HepG2 (cell line): ENCODE measurements around the gene RSL1D1. TPM values are rescaled to one million over a fixed set of nuclear protein-coding genes. Genes with fewer than 3 reads are reported as not detected.

Experiments
- BCL6 ChIP-seq: IDR thresholded peaks from 2 replicates; pipeline ENCODE4 v1.6.1; 2016; ENCODE audit warnings: missing genetic modification reagents, missing compliant biosample characterization
- BHLHE40 ChIP-seq: IDR thresholded peaks from 2 replicates; pipeline ENCODE4 v1.6.1; 2011; ENCODE audit warnings: low read length, improper control_type of control experiment
- HOXA9 ChIP-seq: sonication (generic); formaldehyde crosslinking; IDR thresholded peaks from 2 replicates; pipeline ENCODE4 v1.8.1; 2022; ENCODE audit warnings: missing genetic modification reagents, mild to moderate bottlenecking, moderate library complexity, borderline replicate concordance
- MIER2 ChIP-seq: IDR thresholded peaks from 2 replicates; pipeline ENCODE4 v1.6.1; 2016; ENCODE audit warnings: missing biosample characterization, missing genetic modification reagents
- SOX13 ChIP-seq, 3 experiments: fragments of 450-650 bp in 1 of 3; sonication (generic) in 1 of 3; formaldehyde crosslinking in 1 of 3; IDR thresholded peaks in 2 of 3; conservative IDR thresholded peaks in 1 of 3; 2 replicates each; pipeline versions ENCODE4 v1.5.0 to v1.6.1; 2016 to 2020; ENCODE audit warnings: antibody characterized with exemption in 1 of 3, mild to moderate bottlenecking in 1 of 3, missing compliant biosample characterization in 1 of 3, missing genetic modification reagents in 1 of 3, moderate library complexity in 1 of 3
- THAP11 ChIP-seq: IDR thresholded peaks from 2 replicates; pipeline ENCODE4 v1.6.1; 2016; ENCODE audit warnings: missing biosample characterization, missing genetic modification reagents
- ZNF501 ChIP-seq: sonication (generic); formaldehyde crosslinking; IDR thresholded peaks from 2 replicates; pipeline ENCODE4 v1.5.1; 2020; ENCODE audit warnings: mild to moderate bottlenecking, moderate library complexity, missing genetic modification reagents
- ZNF557 ChIP-seq: sonication (generic); formaldehyde crosslinking; IDR thresholded peaks from 2 replicates; pipeline ENCODE4 v1.4.0; 2020; ENCODE audit warnings: missing genetic modification reagents
- ZNF672 ChIP-seq: sonication (generic); formaldehyde crosslinking; IDR thresholded peaks from 2 replicates; pipeline ENCODE4 v1.8.1; 2022; ENCODE audit warnings: missing genetic modification reagents
- polyA plus RNA-seq, 8 experiments: library from polyadenylated mRNA; depleted of rRNA in 3 of 8; stranded (reverse) in 7 of 8; unstranded in 1 of 8; fragments of >200 nt; fragmentation: Illumina TruSeq in 4 of 8; extraction: Trizol in 4 of 8; gene quantifications; 2 replicates each; pipeline versions ENCODE4 v1.2.1 to v1.2.3, GENCODE V29; 2011 to 2016; ENCODE audit warnings: low read depth in 4 of 8, missing spikeins in 1 of 8, mixed read lengths in 1 of 8; ENCODE audit not compliant: insufficient read depth in 1 of 8
- total RNA-seq, 5 experiments: library from RNA; depleted of rRNA; stranded (reverse); fragments of >200 nt; fragmentation: Illumina TruSeq; extraction: Trizol; gene quantifications; 2 replicates each; pipeline ENCODE4 v1.2.3, GENCODE V29; 2016; ENCODE audit warnings: low read depth in 1 of 5
- TF ChIP-seq, protein P1 (sequence below): sonication (generic); formaldehyde crosslinking; IDR thresholded peaks from 2 replicates; pipeline ENCODE4 v1.5.1; 2020; ENCODE audit warnings: mild to moderate bottlenecking, missing genetic modification reagents, moderate library complexity
- TF ChIP-seq, protein P2 (sequence below): sonication (generic); formaldehyde crosslinking; IDR thresholded peaks from 2 replicates; pipeline ENCODE4 v1.4.0; 2020; ENCODE audit warnings: missing genetic modification reagents, mild to moderate bottlenecking, borderline replicate concordance
- TF ChIP-seq, protein P3 (sequence below): IDR thresholded peaks from 2 replicates; pipeline ENCODE4 v1.6.1; 2016; ENCODE audit warnings: low read depth, control low read depth
- TF ChIP-seq, protein P4 (sequence below): sonication (generic); formaldehyde crosslinking; conservative IDR thresholded peaks from 2 replicates; pipeline ENCODE4 v1.4.0; 2020; ENCODE audit warnings: missing genetic modification reagents
- TF ChIP-seq, protein P5 (sequence below): sonication (generic); formaldehyde crosslinking; IDR thresholded peaks from 2 replicates; pipeline ENCODE4 v1.5.0; 2020; ENCODE audit warnings: mild to moderate bottlenecking, missing genetic modification reagents
- TF ChIP-seq, protein P6 (sequence below): sonication (generic); formaldehyde crosslinking; conservative IDR thresholded peaks from 2 replicates; pipeline ENCODE4 v1.8.0; 2022; ENCODE audit warnings: missing genetic modification reagents

Gene RSL1D1
- total and polyA plus RNA-seq, 2 of the 13 experiments (the other 11 are each of a cell fraction or from before 2014, with no cell fraction given): 187 to 343 TPM

DNA sequence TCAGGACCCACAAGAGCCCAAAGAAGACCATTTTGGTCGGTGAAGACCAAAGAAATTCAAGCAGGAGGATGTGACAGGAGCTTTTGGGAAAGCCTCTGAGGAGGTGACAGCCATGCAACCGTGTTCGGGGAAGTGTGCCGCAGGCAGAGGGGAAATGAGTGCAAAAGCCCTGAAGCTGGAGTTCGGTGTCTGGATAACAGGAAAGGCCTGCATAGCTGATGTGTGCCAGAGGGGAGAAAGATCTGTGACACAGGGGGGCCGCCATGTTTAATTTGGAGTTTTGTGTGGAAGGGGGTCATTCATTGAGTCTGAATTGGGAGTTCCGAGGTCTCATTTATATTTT, 53.4 kb downstream of the RSL1D1 start (continued):
- TF ChIP-seq, protein P1, sequence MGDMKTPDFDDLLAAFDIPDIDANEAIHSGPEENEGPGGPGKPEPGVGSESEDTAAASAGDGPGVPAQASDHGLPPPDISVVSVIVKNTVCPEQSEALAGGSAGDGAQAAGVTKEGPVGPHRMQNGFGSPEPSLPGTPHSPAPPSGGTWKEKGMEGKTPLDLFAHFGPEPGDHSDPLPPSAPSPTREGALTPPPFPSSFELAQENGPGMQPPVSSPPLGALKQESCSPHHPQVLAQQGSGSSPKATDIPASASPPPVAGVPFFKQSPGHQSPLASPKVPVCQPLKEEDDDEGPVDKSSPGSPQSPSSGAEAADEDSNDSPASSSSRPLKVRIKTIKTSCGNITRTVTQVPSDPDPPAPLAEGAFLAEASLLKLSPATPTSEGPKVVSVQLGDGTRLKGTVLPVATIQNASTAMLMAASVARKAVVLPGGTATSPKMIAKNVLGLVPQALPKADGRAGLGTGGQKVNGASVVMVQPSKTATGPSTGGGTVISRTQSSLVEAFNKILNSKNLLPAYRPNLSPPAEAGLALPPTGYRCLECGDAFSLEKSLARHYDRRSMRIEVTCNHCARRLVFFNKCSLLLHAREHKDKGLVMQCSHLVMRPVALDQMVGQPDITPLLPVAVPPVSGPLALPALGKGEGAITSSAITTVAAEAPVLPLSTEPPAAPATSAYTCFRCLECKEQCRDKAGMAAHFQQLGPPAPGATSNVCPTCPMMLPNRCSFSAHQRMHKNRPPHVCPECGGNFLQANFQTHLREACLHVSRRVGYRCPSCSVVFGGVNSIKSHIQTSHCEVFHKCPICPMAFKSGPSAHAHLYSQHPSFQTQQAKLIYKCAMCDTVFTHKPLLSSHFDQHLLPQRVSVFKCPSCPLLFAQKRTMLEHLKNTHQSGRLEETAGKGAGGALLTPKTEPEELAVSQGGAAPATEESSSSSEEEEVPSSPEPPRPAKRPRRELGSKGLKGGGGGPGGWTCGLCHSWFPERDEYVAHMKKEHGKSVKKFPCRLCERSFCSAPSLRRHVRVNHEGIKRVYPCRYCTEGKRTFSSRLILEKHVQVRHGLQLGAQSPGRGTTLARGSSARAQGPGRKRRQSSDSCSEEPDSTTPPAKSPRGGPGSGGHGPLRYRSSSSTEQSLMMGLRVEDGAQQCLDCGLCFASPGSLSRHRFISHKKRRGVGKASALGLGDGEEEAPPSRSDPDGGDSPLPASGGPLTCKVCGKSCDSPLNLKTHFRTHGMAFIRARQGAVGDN (CRISPR knock-in tag): 0 out of 2 replicates have a peak, but pooled peaks have one; percentile 6
- TF ChIP-seq, protein P2, sequence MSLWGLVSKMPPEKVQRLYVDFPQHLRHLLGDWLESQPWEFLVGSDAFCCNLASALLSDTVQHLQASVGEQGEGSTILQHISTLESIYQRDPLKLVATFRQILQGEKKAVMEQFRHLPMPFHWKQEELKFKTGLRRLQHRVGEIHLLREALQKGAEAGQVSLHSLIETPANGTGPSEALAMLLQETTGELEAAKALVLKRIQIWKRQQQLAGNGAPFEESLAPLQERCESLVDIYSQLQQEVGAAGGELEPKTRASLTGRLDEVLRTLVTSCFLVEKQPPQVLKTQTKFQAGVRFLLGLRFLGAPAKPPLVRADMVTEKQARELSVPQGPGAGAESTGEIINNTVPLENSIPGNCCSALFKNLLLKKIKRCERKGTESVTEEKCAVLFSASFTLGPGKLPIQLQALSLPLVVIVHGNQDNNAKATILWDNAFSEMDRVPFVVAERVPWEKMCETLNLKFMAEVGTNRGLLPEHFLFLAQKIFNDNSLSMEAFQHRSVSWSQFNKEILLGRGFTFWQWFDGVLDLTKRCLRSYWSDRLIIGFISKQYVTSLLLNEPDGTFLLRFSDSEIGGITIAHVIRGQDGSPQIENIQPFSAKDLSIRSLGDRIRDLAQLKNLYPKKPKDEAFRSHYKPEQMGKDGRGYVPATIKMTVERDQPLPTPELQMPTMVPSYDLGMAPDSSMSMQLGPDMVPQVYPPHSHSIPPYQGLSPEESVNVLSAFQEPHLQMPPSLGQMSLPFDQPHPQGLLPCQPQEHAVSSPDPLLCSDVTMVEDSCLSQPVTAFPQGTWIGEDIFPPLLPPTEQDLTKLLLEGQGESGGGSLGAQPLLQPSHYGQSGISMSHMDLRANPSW (CRISPR knock-in tag): no peak
- no peak for TF ChIP-seq THAP11 (CRISPR knock-in tag)
- TF ChIP-seq BHLHE40: no peak
- no peak for TF ChIP-seq SOX13 (IDR thresholded peaks at IDR 0.05)
- TF ChIP-seq SOX13 (CRISPR knock-in tag; conservative IDR thresholded peaks at IDR 0.05 in 1 of 2, IDR thresholded peaks at IDR 0.05 in 1 of 2): no peak
- TF ChIP-seq BCL6 (CRISPR knock-in tag): no peak
- no peak for TF ChIP-seq ZNF501 (CRISPR knock-in tag)
- TF ChIP-seq, protein P3, sequence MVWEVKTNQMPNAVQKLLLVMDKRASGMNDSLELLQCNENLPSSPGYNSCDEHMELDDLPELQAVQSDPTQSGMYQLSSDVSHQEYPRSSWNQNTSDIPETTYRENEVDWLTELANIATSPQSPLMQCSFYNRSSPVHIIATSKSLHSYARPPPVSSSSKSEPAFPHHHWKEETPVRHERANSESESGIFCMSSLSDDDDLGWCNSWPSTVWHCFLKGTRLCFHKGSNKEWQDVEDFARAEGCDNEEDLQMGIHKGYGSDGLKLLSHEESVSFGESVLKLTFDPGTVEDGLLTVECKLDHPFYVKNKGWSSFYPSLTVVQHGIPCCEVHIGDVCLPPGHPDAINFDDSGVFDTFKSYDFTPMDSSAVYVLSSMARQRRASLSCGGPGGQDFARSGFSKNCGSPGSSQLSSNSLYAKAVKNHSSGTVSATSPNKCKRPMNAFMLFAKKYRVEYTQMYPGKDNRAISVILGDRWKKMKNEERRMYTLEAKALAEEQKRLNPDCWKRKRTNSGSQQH: no peak
- no peak for TF ChIP-seq MIER2 (CRISPR knock-in tag)
- TF ChIP-seq, protein P4, sequence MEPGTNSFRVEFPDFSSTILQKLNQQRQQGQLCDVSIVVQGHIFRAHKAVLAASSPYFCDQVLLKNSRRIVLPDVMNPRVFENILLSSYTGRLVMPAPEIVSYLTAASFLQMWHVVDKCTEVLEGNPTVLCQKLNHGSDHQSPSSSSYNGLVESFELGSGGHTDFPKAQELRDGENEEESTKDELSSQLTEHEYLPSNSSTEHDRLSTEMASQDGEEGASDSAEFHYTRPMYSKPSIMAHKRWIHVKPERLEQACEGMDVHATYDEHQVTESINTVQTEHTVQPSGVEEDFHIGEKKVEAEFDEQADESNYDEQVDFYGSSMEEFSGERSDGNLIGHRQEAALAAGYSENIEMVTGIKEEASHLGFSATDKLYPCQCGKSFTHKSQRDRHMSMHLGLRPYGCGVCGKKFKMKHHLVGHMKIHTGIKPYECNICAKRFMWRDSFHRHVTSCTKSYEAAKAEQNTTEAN (CRISPR knock-in tag): no peak
- no peak for TF ChIP-seq ZNF672 (CRISPR knock-in tag)
- TF ChIP-seq, protein P5, sequence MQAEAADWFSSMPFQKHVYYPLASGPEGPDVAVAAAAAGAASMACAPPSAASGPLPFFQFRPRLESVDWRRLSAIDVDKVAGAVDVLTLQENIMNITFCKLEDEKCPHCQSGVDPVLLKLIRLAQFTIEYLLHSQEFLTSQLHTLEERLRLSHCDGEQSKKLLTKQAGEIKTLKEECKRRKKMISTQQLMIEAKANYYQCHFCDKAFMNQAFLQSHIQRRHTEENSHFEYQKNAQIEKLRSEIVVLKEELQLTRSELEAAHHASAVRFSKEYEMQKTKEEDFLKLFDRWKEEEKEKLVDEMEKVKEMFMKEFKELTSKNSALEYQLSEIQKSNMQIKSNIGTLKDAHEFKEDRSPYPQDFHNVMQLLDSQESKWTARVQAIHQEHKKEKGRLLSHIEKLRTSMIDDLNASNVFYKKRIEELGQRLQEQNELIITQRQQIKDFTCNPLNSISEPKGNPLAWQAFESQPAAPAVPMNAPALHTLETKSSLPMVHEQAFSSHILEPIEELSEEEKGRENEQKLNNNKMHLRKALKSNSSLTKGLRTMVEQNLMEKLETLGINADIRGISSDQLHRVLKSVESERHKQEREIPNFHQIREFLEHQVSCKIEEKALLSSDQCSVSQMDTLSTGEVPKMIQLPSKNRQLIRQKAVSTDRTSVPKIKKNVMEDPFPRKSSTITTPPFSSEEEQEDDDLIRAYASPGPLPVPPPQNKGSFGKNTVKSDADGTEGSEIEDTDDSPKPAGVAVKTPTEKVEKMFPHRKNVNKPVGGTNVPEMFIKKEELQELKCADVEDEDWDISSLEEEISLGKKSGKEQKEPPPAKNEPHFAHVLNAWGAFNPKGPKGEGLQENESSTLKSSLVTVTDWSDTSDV (CRISPR knock-in tag): no peak
- 0 out of 2 replicates have a peak, but pooled peaks have one; percentile 82 for TF ChIP-seq HOXA9 (CRISPR knock-in tag)
- TF ChIP-seq, protein P6, sequence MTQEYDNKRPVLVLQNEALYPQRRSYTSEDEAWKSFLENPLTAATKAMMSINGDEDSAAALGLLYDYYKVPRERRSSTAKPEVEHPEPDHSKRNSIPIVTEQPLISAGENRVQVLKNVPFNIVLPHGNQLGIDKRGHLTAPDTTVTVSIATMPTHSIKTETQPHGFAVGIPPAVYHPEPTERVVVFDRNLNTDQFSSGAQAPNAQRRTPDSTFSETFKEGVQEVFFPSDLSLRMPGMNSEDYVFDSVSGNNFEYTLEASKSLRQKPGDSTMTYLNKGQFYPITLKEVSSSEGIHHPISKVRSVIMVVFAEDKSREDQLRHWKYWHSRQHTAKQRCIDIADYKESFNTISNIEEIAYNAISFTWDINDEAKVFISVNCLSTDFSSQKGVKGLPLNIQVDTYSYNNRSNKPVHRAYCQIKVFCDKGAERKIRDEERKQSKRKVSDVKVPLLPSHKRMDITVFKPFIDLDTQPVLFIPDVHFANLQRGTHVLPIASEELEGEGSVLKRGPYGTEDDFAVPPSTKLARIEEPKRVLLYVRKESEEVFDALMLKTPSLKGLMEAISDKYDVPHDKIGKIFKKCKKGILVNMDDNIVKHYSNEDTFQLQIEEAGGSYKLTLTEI (CRISPR knock-in tag): no peak
- TF ChIP-seq ZNF557 (CRISPR knock-in tag): 0 out of 2 replicates have a peak, but pooled peaks have one; percentile 1
